Prostate gland (tissue), 2 donors: Measurements from ENCODE around the gene COL23A1. TPM values are rescaled to one million over a fixed set of nuclear protein-coding genes. Genes with fewer than 3 reads are reported as not detected.
A peak's percentile ranks its signal among the peaks of the same experiment; 100 is the strongest.

Experiments used
- DNase-seq: peaks from one replicate; pipeline ENCODE4 v3.0.0-alpha.2; 2019; ENCODE audit warnings: low spot score
- H3K27ac ChIP-seq, 2 donors: fragments of 200-600 bp; sonication (generic); 2 replicates each; pipeline ENCODE4 v1.5.1; 2017 to 2019
- H3K27me3 ChIP-seq: fragments of 200-600 bp; sonication (generic); replicated peaks from 2 replicates; pipeline ENCODE4 v1.5.1; 2019; ENCODE audit not compliant: insufficient read depth
- H3K36me3 ChIP-seq, 2 donors: fragments of 200-600 bp; sonication (generic); 1 replicate in 1 of 2; 2 replicates in 1 of 2; pipeline versions ENCODE4 v1.5.1 to v1.8.1; 2017 to 2019
- H3K4me1 ChIP-seq: fragments of 200-600 bp; sonication (generic); replicated peaks from 2 replicates; pipeline ENCODE4 v1.5.1; 2019
- H3K4me3 ChIP-seq, 2 donors: fragments of 200-600 bp; sonication (generic); 2 replicates each; pipeline ENCODE4 v1.5.1; 2017 to 2019
- H3K9me3 ChIP-seq: fragments of 200-600 bp; sonication (generic); 2 replicates; pipeline ENCODE4 v1.5.1; 2017
- CTCF ChIP-seq, 4 experiments: fragments of 200-600 bp in 2 of 4; fragments of 450-650 bp in 2 of 4; sonication (generic) in 2 of 4; IDR thresholded peaks; 1 replicate in 3 of 4; 2 replicates in 1 of 4; pipeline ENCODE4 v1.5.1; 2016 to 2019; ENCODE audit warnings: antibody characterized with exemption in 4 of 4, mild to moderate bottlenecking in 2 of 4, moderate library complexity in 2 of 4
- POLR2A ChIP-seq: fragments of 450-650 bp; IDR thresholded peaks from one replicate; pipeline ENCODE4 v1.6.1; 2016; ENCODE audit warnings: antibody characterized with exemption, mild to moderate bottlenecking
- POLR2AphosphoS5 ChIP-seq: sonication (generic); formaldehyde crosslinking; IDR thresholded peaks from one replicate; pipeline ENCODE4 v1.6.1; 2017; ENCODE audit warnings: antibody characterized with exemption
- WGBS: methylation state at CpG from one replicate; pipeline ENCODE4 v1.1.5; 2018; 5-methylcytosine and 5-hydroxymethylcytosine counted together
- intact Hi-C: fragments of 100-400 bp; cut with DNase I; formaldehyde crosslinking; loops from one replicate; pipeline ENCODE4 v1.14.2; 2022
- total RNA-seq, 2 donors: library from RNA; depleted of rRNA; stranded (reverse); fragments of >200 nt; gene quantifications; one replicate each; pipeline ENCODE4 v1.1.0, GENCODE V29; 2016

The COL23A1 gene
- total RNA-seq, 2 donors from 2014 or later = 2.7 to 6.1 TPM

- Histone ChIP-seq H3K27ac (no peak overlapping the region), H3K36me3 (no peaks in the 10 kb centered on the region), H3K4me1 (peaks cover 14% of the 10 kb centered on the region), H3K9me3 (no peaks in the 10 kb centered on the region), H3K27me3 (no peaks in the 10 kb centered on the region), H3K4me3 (no peak overlapping the region)
- DNase-seq = no peak
- intact Hi-C loops = no loop called here
- 95% methylated on average over 9 of the region's 10 CpGs for WGBS
- no peak for TF ChIP-seq POLR2A
- no peak for TF ChIP-seq POLR2AphosphoS5
- no peak for TF ChIP-seq CTCF (IDR thresholded peaks at IDR 0.05)
These were observed 262.7 kb downstream of the COL23A1 start for GRCh38 chr5:178327446-178327845.

GRCh38 chr5:178326374-178326715, 263.8 kb downstream of the COL23A1 start:
- WGBS = 29% methylated on average over 7 of the region's 7 CpGs
- H3K27ac ChIP-seq = peak overlapping the region; percentile 1 to 26
- intact Hi-C loops = no loop called here
- H3K27me3 ChIP-seq = no peaks in the 10 kb centered on the region
- DNase-seq = no peak
- H3K9me3 ChIP-seq = no peaks in the 10 kb centered on the region
- no peak for TF ChIP-seq CTCF (IDR thresholded peaks at IDR 0.05)
- no peak overlapping the region for H3K4me3 ChIP-seq
- no peaks in the 10 kb centered on the region for H3K36me3 ChIP-seq
- H3K4me1 ChIP-seq = peaks cover 7% of the 10 kb centered on the region

- 56% methylated on average over 20 of the region's 20 CpGs for WGBS
- Histone ChIP-seq H3K4me3 (no peak overlapping the region), H3K27ac (peak overlapping the region; percentile 26 to 45), H3K36me3 (no peaks in the 10 kb centered on the region), H3K27me3 (no peaks in the 10 kb centered on the region), H3K9me3 (no peaks in the 10 kb centered on the region), H3K4me1 (peaks cover 2% of the 10 kb centered on the region)
- intact Hi-C loops = no loop called here
- TF ChIP-seq POLR2A = no peak
- peak; percentile 49 for TF ChIP-seq POLR2AphosphoS5
- no peak for DNase-seq
These were observed 264.4 kb downstream of the COL23A1 start for GRCh38 chr5:178325679-178326373.

- no peaks in the 10 kb centered on the region for H3K27me3 ChIP-seq
- no peaks in the 10 kb centered on the region for H3K9me3 ChIP-seq
- WGBS = 97% methylated on average over 6 of the region's 6 CpGs
- H3K4me3 ChIP-seq = no peak overlapping the region
- no peak for DNase-seq
- no peaks in the 10 kb centered on the region for H3K4me1 ChIP-seq
- TF ChIP-seq CTCF (IDR thresholded peaks at IDR 0.05) (no peak), POLR2AphosphoS5 (no peak), POLR2A (no peak)
- intact Hi-C loops = no loop called here
- peak overlapping the region in 1 of 2 donors; percentile 45 for H3K27ac ChIP-seq
- H3K36me3 ChIP-seq = no peaks in the 10 kb centered on the region
These were observed 264.9 kb downstream of the COL23A1 start for GRCh38 chr5:178325311-178325678.

GRCh38 chr5:178324481-178325310, 265.5 kb downstream of the COL23A1 start:
- H3K9me3 ChIP-seq = no peaks in the 10 kb centered on the region
- H3K27ac ChIP-seq = no peak overlapping the region
- WGBS = 74% methylated on average over 30 of the region's 31 CpGs
- intact Hi-C loops = no loop called here
- no peaks in the 10 kb centered on the region for H3K36me3 ChIP-seq
- no peak overlapping the region for H3K4me3 ChIP-seq
- DNase-seq = no peak
- no peaks in the 10 kb centered on the region for H3K27me3 ChIP-seq
- H3K4me1 ChIP-seq = no peaks in the 10 kb centered on the region
- no peak for TF ChIP-seq CTCF (IDR thresholded peaks at IDR 0.05)
- no peak for TF ChIP-seq POLR2AphosphoS5
- no peak for TF ChIP-seq POLR2A
